Prostate gland (tissue), 2 donors: Measurements from ENCODE around the gene CDH5.

Experiments
- POLR2A ChIP-seq: fragments of 450-650 bp; IDR thresholded peaks from one replicate; pipeline ENCODE4 v1.6.1; 2016; ENCODE audit warnings: antibody characterized with exemption, mild to moderate bottlenecking
- TF ChIP-seq, protein P1 (sequence below), 4 experiments: fragments of 200-600 bp in 2 of 4; fragments of 450-650 bp in 2 of 4; sonication (generic) in 2 of 4; IDR thresholded peaks; 1 replicate in 3 of 4; 2 replicates in 1 of 4; pipeline ENCODE4 v1.5.1; 2016 to 2019; ENCODE audit warnings: antibody characterized with exemption in 4 of 4, mild to moderate bottlenecking in 2 of 4, moderate library complexity in 2 of 4

DNA sequence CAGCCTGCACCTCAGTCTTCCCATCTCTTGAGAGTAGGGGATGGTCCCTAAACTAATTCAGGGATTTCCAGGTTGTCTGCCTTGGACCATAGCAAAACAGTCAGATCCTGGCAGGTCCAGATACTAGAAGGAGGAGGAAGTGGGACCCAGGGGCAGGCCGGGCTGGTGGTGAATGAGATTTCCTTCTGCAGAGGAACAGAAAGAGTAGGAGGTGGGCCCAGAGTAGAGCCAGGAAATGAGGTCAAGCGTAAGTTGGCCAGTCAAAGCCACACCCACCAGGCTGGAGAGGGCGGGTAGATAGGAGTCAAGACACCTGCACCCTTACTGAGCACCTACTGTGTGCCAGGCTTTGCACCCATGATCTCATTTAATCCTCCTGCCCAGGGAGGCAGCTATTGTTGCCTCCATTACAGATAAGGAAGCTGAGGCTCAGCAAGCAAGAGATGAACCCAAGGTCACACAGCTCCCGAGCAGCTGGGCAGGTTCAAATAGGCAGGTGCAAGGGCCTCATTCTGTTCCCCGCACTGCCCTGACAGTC is 2.6 kb downstream of the CDH5 start:
- TF ChIP-seq, protein P1, sequence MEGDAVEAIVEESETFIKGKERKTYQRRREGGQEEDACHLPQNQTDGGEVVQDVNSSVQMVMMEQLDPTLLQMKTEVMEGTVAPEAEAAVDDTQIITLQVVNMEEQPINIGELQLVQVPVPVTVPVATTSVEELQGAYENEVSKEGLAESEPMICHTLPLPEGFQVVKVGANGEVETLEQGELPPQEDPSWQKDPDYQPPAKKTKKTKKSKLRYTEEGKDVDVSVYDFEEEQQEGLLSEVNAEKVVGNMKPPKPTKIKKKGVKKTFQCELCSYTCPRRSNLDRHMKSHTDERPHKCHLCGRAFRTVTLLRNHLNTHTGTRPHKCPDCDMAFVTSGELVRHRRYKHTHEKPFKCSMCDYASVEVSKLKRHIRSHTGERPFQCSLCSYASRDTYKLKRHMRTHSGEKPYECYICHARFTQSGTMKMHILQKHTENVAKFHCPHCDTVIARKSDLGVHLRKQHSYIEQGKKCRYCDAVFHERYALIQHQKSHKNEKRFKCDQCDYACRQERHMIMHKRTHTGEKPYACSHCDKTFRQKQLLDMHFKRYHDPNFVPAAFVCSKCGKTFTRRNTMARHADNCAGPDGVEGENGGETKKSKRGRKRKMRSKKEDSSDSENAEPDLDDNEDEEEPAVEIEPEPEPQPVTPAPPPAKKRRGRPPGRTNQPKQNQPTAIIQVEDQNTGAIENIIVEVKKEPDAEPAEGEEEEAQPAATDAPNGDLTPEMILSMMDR (IDR thresholded peaks at IDR 0.05), result no peak
- TF ChIP-seq POLR2A, result no peak
